Epithelial cell of esophagus (primary cell): ENCODE results near the gene CCDC60.

Source experiments
- DNase-seq: peaks from one replicate; pipeline ENCODE4 v3.0.0; 2010; ENCODE audit warnings: low read depth
- H3K4me3 ChIP-seq: 2 replicates; pipeline ENCODE4 v1.5.1; 2011; ENCODE audit warnings: mild to moderate bottlenecking, low read length, control low read depth
- TF ChIP-seq, protein P1 (sequence below): IDR thresholded peaks from 2 replicates; pipeline ENCODE4 v1.5.1; 2011; ENCODE audit warnings: low read depth, mild to moderate bottlenecking, low read length, control low read depth, inconsistent platforms; ENCODE audit not compliant: insufficient read depth; ENCODE audit errors: missing control alignments

CCDC60 gene

DNA sequence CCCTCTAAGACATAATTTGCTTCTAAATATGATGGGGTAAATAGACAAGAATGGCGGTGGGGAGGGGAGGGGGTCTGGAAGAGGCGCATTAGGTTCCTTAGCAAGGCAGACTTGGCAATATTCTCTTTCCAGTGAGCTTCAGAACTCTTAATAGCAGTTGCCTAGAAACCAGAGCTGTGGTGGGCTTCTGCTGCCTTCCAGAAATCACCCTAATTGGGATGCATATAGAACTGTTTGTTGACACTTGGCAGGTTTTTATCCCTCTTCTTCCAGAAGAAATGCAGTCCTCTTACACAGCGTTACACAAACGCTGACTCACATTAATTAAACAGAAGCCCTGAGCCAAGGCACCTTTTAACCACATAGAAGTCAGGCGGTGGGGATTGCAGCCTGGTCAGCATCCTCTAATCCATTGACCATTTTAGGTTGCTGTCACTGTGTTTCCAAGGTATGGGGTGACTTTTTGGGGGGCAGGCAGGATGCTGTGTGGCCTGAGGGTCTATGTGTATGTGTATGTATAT lies 114.1 kb downstream of the CCDC60 start:
- TF ChIP-seq, protein P1, sequence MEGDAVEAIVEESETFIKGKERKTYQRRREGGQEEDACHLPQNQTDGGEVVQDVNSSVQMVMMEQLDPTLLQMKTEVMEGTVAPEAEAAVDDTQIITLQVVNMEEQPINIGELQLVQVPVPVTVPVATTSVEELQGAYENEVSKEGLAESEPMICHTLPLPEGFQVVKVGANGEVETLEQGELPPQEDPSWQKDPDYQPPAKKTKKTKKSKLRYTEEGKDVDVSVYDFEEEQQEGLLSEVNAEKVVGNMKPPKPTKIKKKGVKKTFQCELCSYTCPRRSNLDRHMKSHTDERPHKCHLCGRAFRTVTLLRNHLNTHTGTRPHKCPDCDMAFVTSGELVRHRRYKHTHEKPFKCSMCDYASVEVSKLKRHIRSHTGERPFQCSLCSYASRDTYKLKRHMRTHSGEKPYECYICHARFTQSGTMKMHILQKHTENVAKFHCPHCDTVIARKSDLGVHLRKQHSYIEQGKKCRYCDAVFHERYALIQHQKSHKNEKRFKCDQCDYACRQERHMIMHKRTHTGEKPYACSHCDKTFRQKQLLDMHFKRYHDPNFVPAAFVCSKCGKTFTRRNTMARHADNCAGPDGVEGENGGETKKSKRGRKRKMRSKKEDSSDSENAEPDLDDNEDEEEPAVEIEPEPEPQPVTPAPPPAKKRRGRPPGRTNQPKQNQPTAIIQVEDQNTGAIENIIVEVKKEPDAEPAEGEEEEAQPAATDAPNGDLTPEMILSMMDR: no peak
- no peak overlapping the region for H3K4me3 ChIP-seq
- DNase-seq: no peak

DNA sequence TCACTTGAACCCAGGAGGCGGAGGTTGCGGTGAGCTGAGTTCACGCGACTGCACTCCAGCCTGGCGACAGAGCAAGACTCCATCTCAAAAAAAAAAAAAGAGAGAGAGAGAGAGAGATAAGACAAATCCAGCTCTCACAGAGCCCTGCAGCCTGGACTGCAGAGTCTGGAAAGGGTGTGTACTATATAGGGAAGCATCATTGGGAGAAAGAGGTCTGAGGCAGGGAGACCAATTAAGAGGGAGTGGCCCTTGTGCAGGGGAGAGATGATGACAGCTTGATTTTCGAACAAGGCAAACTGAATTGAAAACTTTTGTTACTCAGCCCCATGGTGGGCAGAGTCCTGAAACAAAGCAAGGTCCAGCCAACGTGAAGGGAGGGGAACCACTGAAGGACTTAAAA lies 116.2 kb downstream of the CCDC60 start:
- no peak for DNase-seq
- TF ChIP-seq, protein P1: no peak
- H3K4me3 ChIP-seq: no peak overlapping the region

DNA sequence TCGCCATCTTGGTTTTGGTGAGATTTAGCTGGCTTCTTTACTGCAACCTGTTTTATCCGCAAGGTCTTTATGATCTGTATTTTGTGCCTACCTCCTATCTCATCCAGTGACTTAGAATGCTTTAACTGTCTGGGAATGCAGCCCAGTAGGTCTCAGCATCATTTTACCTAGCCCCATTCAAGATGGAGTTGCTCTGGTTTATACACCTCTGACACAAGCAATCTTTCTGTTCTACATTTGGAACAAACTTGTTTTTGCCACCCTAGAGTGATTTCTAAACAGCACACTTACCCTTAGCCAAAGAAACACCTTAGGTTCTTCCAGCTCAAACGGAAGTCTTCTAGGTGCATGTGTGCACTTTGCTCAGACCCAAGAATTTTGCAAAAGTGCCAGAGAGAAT lies 122.3 kb downstream of the CCDC60 start:
- no peak overlapping the region for H3K4me3 ChIP-seq
- TF ChIP-seq, protein P1: no peak
- no peak for DNase-seq

DNA sequence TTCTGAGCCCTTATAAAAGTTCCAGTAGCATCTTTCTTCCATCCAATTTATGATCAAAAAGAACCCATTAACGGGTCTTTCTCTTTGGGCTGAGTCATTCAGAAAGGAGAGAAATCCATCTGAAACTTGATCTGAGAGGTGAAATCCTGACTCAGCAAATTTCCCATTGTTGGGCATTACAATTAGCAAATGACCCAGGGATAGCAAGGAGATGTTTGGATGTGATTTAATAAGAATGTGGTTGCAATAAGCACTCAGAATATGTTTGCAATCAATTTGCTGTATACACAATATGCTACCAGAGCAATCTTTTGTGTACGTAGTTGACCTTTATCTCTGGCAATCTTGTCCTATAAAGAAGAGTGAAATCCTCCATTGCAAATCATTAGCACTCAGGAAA lies 122.7 kb downstream of the CCDC60 start:
- no peak for DNase-seq
- TF ChIP-seq, protein P1: no peak
- H3K4me3 ChIP-seq: no peak overlapping the region

DNA sequence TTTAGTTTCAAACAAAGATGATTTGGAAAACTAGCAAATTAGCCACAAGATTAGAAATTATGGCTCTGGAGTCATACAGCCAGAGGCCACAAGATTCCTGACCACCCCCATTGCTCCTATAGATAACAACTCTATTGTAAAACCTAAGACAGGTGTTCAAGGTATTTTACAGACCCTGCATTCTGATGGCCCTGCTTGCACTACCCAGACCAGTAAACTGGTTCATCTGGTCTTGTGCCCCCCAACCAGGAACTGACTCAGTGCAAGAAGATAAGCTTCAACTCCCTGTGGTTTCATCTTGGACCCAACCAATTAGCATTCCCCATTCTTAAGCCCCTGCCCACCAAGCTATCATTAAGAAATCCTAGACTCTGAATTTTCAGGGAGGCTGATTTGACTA lies 125.0 kb downstream of the CCDC60 start:
- TF ChIP-seq, protein P1: no peak
- no peak for DNase-seq
- H3K4me3 ChIP-seq: no peak overlapping the region

DNA sequence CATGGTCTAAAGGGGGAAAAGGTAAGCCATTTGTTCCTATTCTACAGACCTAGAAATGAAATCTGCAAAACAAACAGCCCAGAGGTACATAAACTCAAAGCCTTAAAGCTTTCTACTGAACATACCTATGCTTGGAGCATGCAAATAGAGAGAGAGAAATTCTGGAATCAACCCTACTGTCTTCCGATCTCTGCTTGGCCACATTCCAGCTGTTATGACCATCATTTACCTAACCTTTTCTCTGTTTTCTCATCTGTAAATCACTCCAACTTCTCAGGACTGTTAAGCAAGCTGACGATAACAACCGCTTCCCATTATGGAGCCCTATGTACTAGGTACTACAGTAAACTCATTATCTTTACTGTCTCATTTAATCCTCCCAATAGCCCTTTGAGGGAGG lies 126.3 kb downstream of the CCDC60 start:
- TF ChIP-seq, protein P1: no peak
- no peak for DNase-seq
- H3K4me3 ChIP-seq: no peak overlapping the region

DNA sequence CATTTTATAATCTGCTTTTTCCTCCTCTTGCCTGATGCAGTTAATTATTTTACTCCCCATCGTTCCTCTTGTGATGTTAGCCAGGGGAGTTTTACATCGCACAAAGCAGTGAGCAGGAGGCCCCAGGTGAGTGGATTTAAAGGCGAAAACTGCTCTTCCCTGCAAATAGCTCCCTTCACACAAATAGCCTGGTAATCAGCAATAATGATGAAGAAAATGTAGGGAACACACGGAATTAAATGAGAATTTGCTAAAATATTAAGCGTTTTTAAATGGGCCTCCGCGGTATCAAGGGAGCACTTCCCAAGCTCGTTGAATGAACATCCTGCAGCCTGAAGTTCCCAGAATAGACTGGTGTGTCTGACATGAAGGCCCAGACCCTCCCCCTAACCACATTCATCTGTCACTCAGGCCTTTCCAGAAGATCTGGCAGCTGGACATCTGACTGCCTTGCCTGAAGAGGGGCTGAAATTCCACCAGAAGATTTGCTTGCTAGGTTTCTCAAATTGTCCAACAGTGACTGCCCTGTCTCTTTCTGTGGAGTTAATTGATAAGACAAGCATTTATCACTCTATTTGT lies 127.2 kb downstream of the CCDC60 start:
- DNase-seq: no peak
- TF ChIP-seq, protein P1: no peak
- no peak overlapping the region for H3K4me3 ChIP-seq
